ENCODE data around the gene SPAG9. TPM values are rescaled to one million over a fixed set of nuclear protein-coding genes. Genes with fewer than 3 reads are reported as not detected.
A peak's percentile ranks its signal among the peaks of the same experiment; 100 is the strongest.

The SPAG9 gene
- total and polyA plus RNA-seq, 2 donors from 2014 or later, result 15.4 to 93.3 TPM

GRCh38 chr17:50956750-50957523 lies 163.7 kb downstream of the SPAG9 start:
- FAIRE-seq (no peak), DNase-seq (peak; percentile 60 to 79 (median 76))
- TF ChIP-seq CTCF (IDR thresholded peaks at IDR 0.05; ENCODE audit: borderline replicate concordance, extremely low read depth, insufficient read depth), result peak; percentile 69
- Histone ChIP-seq H3K9me3 (ENCODE audit: control insufficient read depth in 2 of 3, insufficient read depth in 1 of 3, low read length in 3 of 3) (no peaks in the 10 kb centered on the region), H3K36me3 (ENCODE audit: control insufficient read depth in 2 of 3, insufficient read depth in 3 of 3, low read length in 3 of 3) (peaks cover 0 to 5% (median 4%) of the 10 kb centered on the region in 3 donors), H3K27ac (ENCODE audit: low read depth in 2 of 2, low read length in 2 of 2) (peak overlapping the region in 1 of 2 donors; percentile 71), H3K4me3 (ENCODE audit: low read length in 3 of 3) (no peak overlapping the region), H3K27me3 (ENCODE audit: control insufficient read depth, insufficient read depth, low read length) (no peaks in the 10 kb centered on the region), H3K4me1 (ENCODE audit: control insufficient read depth in 2 of 3, insufficient read depth in 2 of 3, low read depth in 1 of 3, low read length in 3 of 3) (peaks cover 3 to 23% (median 15%) of the 10 kb centered on the region in 3 donors), H3K9ac (ENCODE audit: low read length in 3 of 3) (no peak overlapping the region)
- intact Hi-C loops (cut with DNase I), result loop anchor here (10.0 kb wide), 1 partner anchor 412 kb away; the partner anchor contains the start of gene SPATA20

GRCh38 chr17:50956409-50956749 lies 164.3 kb downstream of the SPAG9 start:
- no peaks in the 10 kb centered on the region for H3K27me3 ChIP-seq (ENCODE audit: control insufficient read depth, insufficient read depth, low read length)
- intact Hi-C loops (cut with DNase I), result loop anchor here (10.0 kb wide), 1 partner anchor 412 kb away; the partner anchor contains the start of gene SPATA20
- H3K36me3 ChIP-seq (ENCODE audit: control insufficient read depth in 2 of 3, insufficient read depth in 3 of 3, low read length in 3 of 3), result peaks cover 0 to 5% (median 2%) of the 10 kb centered on the region in 3 donors
- no peak for TF ChIP-seq CTCF (IDR thresholded peaks at IDR 0.05; ENCODE audit: borderline replicate concordance, extremely low read depth, insufficient read depth)
- H3K4me3 ChIP-seq (ENCODE audit: low read length in 3 of 3), result no peak overlapping the region
- no peak overlapping the region for H3K9ac ChIP-seq (ENCODE audit: low read length in 3 of 3)
- no peaks in the 10 kb centered on the region for H3K9me3 ChIP-seq (ENCODE audit: control insufficient read depth in 2 of 3, insufficient read depth in 1 of 3, low read length in 3 of 3)
- FAIRE-seq (no peak), DNase-seq (no peak)
- peaks cover 3 to 24% (median 15%) of the 10 kb centered on the region in 3 donors for H3K4me1 ChIP-seq (ENCODE audit: control insufficient read depth in 2 of 3, insufficient read depth in 2 of 3, low read depth in 1 of 3, low read length in 3 of 3)
- H3K27ac ChIP-seq (ENCODE audit: low read depth in 2 of 2, low read length in 2 of 2), result peak overlapping the region in 1 of 2 donors; percentile 71

- Histone ChIP-seq H3K9ac (ENCODE audit: low read length in 3 of 3) (peak overlapping the region in 1 of 3 donors; percentile 67), H3K4me3 (ENCODE audit: low read length in 3 of 3) (no peak overlapping the region), H3K9me3 (ENCODE audit: control insufficient read depth in 2 of 3, insufficient read depth in 1 of 3, low read length in 3 of 3) (no peaks in the 10 kb centered on the region), H3K4me1 (ENCODE audit: control insufficient read depth in 2 of 3, insufficient read depth in 2 of 3, low read depth in 1 of 3, low read length in 3 of 3) (peaks cover 3 to 26% (median 18%) of the 10 kb centered on the region in 3 donors), H3K27me3 (ENCODE audit: control insufficient read depth, insufficient read depth, low read length) (no peaks in the 10 kb centered on the region), H3K27ac (ENCODE audit: low read depth in 2 of 2, low read length in 2 of 2) (peak overlapping the region; percentile 76 to 80), H3K36me3 (ENCODE audit: control insufficient read depth in 2 of 3, insufficient read depth in 3 of 3, low read length in 3 of 3) (peaks cover 0 to 5% (median 2%) of the 10 kb centered on the region in 3 donors)
- FAIRE-seq (no peak), DNase-seq (peak in 1 of 5 donors; percentile 74)
- no peak for TF ChIP-seq CTCF (IDR thresholded peaks at IDR 0.05; ENCODE audit: borderline replicate concordance, extremely low read depth, insufficient read depth)
- intact Hi-C loops (cut with DNase I), result loop anchor here (10.0 kb wide), 1 partner anchor 411 kb away; the partner anchor contains the start of gene SPATA20
These were observed 165.0 kb downstream of the SPAG9 start for GRCh38 chr17:50955667-50956120.
